Measurements from ENCODE around the gene ZSWIM7. TPM values are rescaled to one million over a fixed set of nuclear protein-coding genes. Genes with fewer than 3 reads are reported as not detected.

ZSWIM7 gene
- total RNA-seq, 1 experiment from 2014 or later: 41.3 TPM

- TF ChIP-seq ARID4B (CRISPR knock-in tag; IDR thresholded peaks at IDR 0.05; ENCODE audit: borderline replicate concordance): peak; percentile 95
- peak; percentile 87 for TF ChIP-seq CBFB (CRISPR knock-in tag; IDR thresholded peaks at IDR 0.05; ENCODE audit: low read depth)
- peak; percentile 69; the same call in 1 of the 2 replicates for TF ChIP-seq ATF1 (CRISPR knock-in tag; IDR thresholded peaks at IDR 0.05)
- TF ChIP-seq, protein P1, sequence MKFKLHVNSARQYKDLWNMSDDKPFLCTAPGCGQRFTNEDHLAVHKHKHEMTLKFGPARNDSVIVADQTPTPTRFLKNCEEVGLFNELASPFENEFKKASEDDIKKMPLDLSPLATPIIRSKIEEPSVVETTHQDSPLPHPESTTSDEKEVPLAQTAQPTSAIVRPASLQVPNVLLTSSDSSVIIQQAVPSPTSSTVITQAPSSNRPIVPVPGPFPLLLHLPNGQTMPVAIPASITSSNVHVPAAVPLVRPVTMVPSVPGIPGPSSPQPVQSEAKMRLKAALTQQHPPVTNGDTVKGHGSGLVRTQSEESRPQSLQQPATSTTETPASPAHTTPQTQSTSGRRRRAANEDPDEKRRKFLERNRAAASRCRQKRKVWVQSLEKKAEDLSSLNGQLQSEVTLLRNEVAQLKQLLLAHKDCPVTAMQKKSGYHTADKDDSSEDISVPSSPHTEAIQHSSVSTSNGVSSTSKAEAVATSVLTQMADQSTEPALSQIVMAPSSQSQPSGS (CRISPR knock-in tag; IDR thresholded peaks at IDR 0.05; ENCODE audit: borderline replicate concordance, low read depth): no peak
- TF ChIP-seq ZNF423 (CRISPR knock-in tag; IDR thresholded peaks at IDR 0.05): peak; percentile 67; the same call in 1 of the 2 replicates
- TF ChIP-seq TEAD1 (CRISPR knock-in tag; IDR thresholded peaks at IDR 0.05): peak; percentile 95
- TF ChIP-seq EMX1 (CRISPR knock-in tag; IDR thresholded peaks at IDR 0.05): no peak
- peak; percentile 49; the same call in 1 of the 2 replicates for TF ChIP-seq ZNF232 (CRISPR knock-in tag; IDR thresholded peaks at IDR 0.05)
- TF ChIP-seq ESRRA (CRISPR knock-in tag; IDR thresholded peaks at IDR 0.05; ENCODE audit: borderline replicate concordance): peak; percentile 77
- no peak; the same call in none of the 2 replicates for TF ChIP-seq JUN (CRISPR knock-in tag; IDR thresholded peaks at IDR 0.05)
- TF ChIP-seq, protein P2, sequence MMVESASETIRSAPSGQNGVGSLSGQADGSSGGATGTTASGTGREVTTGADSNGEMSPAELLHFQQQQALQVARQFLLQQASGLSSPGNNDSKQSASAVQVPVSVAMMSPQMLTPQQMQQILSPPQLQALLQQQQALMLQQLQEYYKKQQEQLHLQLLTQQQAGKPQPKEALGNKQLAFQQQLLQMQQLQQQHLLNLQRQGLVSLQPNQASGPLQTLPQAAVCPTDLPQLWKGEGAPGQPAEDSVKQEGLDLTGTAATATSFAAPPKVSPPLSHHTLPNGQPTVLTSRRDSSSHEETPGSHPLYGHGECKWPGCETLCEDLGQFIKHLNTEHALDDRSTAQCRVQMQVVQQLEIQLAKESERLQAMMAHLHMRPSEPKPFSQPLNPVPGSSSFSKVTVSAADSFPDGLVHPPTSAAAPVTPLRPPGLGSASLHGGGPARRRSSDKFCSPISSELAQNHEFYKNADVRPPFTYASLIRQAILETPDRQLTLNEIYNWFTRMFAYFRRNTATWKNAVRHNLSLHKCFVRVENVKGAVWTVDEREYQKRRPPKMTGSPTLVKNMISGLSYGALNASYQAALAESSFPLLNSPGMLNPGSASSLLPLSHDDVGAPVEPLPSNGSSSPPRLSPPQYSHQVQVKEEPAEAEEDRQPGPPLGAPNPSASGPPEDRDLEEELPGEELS (CRISPR knock-in tag; IDR thresholded peaks at IDR 0.05): peak; percentile 96
- TF ChIP-seq PRRX2 (CRISPR knock-in tag; IDR thresholded peaks at IDR 0.05): no peak
- TF ChIP-seq KAT7 (CRISPR knock-in tag; IDR thresholded peaks at IDR 0.05; ENCODE audit: borderline replicate concordance): peak; percentile 85; the same call in 1 of the 2 replicates
- TF ChIP-seq NR1H2 (CRISPR knock-in tag; IDR thresholded peaks at IDR 0.05): no peak
- peak; percentile 71; the same call in 1 of the 2 replicates for TF ChIP-seq E2F1 (CRISPR knock-in tag; IDR thresholded peaks at IDR 0.05)
- TF ChIP-seq ZNF138 (CRISPR knock-in tag; conservative IDR thresholded peaks at IDR 0.05): no peak
- no peak for TF ChIP-seq ATF3 (CRISPR knock-in tag; conservative IDR thresholded peaks at IDR 0.05)
- TF ChIP-seq FOXJ3 (CRISPR knock-in tag; IDR thresholded peaks at IDR 0.05; ENCODE audit: borderline replicate concordance): no peak
- TF ChIP-seq ZNF317 (CRISPR knock-in tag; IDR thresholded peaks at IDR 0.05; ENCODE audit: borderline replicate concordance, low read depth): peak; percentile 55; the same call in 1 of the 2 replicates
- TF ChIP-seq, protein P3, sequence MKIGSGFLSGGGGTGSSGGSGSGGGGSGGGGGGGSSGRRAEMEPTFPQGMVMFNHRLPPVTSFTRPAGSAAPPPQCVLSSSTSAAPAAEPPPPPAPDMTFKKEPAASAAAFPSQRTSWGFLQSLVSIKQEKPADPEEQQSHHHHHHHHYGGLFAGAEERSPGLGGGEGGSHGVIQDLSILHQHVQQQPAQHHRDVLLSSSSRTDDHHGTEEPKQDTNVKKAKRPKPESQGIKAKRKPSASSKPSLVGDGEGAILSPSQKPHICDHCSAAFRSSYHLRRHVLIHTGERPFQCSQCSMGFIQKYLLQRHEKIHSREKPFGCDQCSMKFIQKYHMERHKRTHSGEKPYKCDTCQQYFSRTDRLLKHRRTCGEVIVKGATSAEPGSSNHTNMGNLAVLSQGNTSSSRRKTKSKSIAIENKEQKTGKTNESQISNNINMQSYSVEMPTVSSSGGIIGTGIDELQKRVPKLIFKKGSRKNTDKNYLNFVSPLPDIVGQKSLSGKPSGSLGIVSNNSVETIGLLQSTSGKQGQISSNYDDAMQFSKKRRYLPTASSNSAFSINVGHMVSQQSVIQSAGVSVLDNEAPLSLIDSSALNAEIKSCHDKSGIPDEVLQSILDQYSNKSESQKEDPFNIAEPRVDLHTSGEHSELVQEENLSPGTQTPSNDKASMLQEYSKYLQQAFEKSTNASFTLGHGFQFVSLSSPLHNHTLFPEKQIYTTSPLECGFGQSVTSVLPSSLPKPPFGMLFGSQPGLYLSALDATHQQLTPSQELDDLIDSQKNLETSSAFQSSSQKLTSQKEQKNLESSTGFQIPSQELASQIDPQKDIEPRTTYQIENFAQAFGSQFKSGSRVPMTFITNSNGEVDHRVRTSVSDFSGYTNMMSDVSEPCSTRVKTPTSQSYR (CRISPR knock-in tag; IDR thresholded peaks at IDR 0.05): peak; percentile 81; the same call in 1 of the 2 replicates
- no peak for TF ChIP-seq ZNF219 (CRISPR knock-in tag; IDR thresholded peaks at IDR 0.05; ENCODE audit: borderline replicate concordance)
- no peak for TF ChIP-seq ZNF396 (CRISPR knock-in tag; IDR thresholded peaks at IDR 0.05; ENCODE audit: borderline replicate concordance)
- TF ChIP-seq NR3C1 (CRISPR knock-in tag; conservative IDR thresholded peaks at IDR 0.05; ENCODE audit: low read depth): no peak
- TF ChIP-seq, protein P4, sequence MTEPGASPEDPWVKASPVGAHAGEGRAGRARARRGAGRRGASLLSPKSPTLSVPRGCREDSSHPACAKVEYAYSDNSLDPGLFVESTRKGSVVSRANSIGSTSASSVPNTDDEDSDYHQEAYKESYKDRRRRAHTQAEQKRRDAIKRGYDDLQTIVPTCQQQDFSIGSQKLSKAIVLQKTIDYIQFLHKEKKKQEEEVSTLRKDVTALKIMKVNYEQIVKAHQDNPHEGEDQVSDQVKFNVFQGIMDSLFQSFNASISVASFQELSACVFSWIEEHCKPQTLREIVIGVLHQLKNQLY (CRISPR knock-in tag; IDR thresholded peaks at IDR 0.05): 0 out of 2 replicates have a peak, but pooled peaks have one; percentile 82
- peak; percentile 96 for TF ChIP-seq CREM (CRISPR knock-in tag; IDR thresholded peaks at IDR 0.05)
- no peak for TF ChIP-seq MXD4 (CRISPR knock-in tag; IDR thresholded peaks at IDR 0.05; ENCODE audit: borderline replicate concordance)
These were observed at the start of gene ZSWIM7, which contains the start of gene TTC19 (continued) for GRCh38 chr17:15999141-15999973.

All from WTC11 (cell line).